Esophagus squamous epithelium (tissue), 4 donors: Measurements from ENCODE around the gene PRR5L.

Source experiments
- CTCF ChIP-seq, 6 experiments: fragments of 450-650 bp in 4 of 6; fragments of 200-600 bp in 2 of 6; sonication (generic) in 2 of 6; IDR thresholded peaks; one replicate each; pipeline ENCODE4 v1.5.1; 2016 to 2019; ENCODE audit warnings: antibody characterized with exemption in 6 of 6, mild to moderate bottlenecking in 4 of 6, moderate library complexity in 4 of 6
- POLR2A ChIP-seq, 4 donors: fragments of 450-650 bp; IDR thresholded peaks; one replicate each; pipeline ENCODE4 v1.6.1; 2017; ENCODE audit warnings: antibody characterized with exemption in 4 of 4, mild to moderate bottlenecking in 4 of 4, moderate library complexity in 3 of 4

- no peak for TF ChIP-seq CTCF (IDR thresholded peaks at IDR 0.05)
- no peak for TF ChIP-seq POLR2A (IDR thresholded peaks at IDR 0.05)
Measured at GRCh38 chr11:36364551-36365325, 68.7 kb downstream of the PRR5L start.
